AG04449 (cell line): ENCODE data around the gene LHFPL6.
"Not testable (repeated sequence)": the region's sequence is repeated elsewhere in the genome, so short reads cannot be mapped to it uniquely, and the experiment has no call there.

ENCODE experiments used
- CTCF ChIA-PET: fragments of 350-600 bp; formaldehyde crosslinking; extraction: SDS; loops from one replicate; lab custom pipeline; 2021; ENCODE audit warnings: antibody characterized with exemption; lab: Yijun Ruan, JAX
- POLR2A ChIA-PET: fragments of 400-600, 350-600 bp; formaldehyde crosslinking; extraction: SDS; loops from one replicate; lab custom pipeline; 2020; ENCODE audit warnings: antibody characterized with exemption, inconsistent platforms; lab: Yijun Ruan, JAX
- DNase-seq: peaks from one replicate; pipeline ENCODE4 v3.0.0-alpha.2; 2010; ENCODE audit warnings: low read depth, low spot score
- H3K4me3 ChIP-seq: 2 replicates; pipeline ENCODE4 v1.5.1; 2011; ENCODE audit warnings: low read depth, mild to moderate bottlenecking, control low read depth, low read length
- TF ChIP-seq, protein P1 (sequence below): IDR thresholded peaks from one replicate; pipeline ENCODE4 v1.5.1; 2011; ENCODE audit warnings: mild to moderate bottlenecking, moderate library complexity, low read length, control low read depth, inconsistent platforms; ENCODE audit not compliant: insufficient read depth; ENCODE audit errors: missing control alignments

Gene LHFPL6

DNA sequence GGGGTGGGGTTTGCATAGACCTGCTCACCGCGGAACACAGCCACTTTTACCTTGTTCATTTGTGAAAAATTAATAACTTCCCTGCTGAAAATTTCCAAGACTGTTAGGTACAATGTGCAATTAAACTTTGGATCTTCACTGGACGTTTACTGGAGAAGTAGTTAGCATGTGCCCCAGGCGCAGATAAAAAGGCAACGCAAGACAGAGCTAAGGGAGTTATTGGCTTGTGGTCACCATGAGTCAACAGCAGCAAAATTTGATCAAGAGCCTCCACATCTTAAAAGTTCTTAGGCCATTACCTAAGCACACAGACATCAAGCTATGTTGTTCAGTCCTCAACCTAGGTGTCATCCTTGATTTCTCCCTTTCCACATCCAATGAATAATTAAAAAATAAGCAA is 257.0 kb downstream of the LHFPL6 start:
- ChIA-PET CTCF (no interaction called here), POLR2A (no interaction called here)
- TF ChIP-seq, protein P1, sequence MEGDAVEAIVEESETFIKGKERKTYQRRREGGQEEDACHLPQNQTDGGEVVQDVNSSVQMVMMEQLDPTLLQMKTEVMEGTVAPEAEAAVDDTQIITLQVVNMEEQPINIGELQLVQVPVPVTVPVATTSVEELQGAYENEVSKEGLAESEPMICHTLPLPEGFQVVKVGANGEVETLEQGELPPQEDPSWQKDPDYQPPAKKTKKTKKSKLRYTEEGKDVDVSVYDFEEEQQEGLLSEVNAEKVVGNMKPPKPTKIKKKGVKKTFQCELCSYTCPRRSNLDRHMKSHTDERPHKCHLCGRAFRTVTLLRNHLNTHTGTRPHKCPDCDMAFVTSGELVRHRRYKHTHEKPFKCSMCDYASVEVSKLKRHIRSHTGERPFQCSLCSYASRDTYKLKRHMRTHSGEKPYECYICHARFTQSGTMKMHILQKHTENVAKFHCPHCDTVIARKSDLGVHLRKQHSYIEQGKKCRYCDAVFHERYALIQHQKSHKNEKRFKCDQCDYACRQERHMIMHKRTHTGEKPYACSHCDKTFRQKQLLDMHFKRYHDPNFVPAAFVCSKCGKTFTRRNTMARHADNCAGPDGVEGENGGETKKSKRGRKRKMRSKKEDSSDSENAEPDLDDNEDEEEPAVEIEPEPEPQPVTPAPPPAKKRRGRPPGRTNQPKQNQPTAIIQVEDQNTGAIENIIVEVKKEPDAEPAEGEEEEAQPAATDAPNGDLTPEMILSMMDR, result no peak
- DNase-seq, result no peak
- H3K4me3 ChIP-seq, result no peak overlapping the region

DNA sequence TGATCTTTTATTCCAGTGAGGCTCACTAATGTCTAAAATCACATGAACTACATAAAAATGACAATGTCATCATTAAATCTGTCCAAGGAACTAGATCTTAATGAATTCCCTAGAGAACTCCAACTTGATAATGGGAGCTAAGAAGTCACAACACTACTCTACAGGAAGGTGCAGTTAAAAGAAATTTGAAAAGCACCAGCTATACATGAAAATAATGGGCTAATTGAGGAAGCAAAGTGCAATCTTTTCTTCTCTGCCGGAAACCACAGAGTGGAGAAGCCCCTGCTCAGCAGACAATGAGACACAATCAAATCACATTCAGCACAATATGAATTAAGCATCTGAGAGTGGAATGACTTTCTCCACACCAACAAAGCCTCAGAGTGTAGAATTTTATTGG is 261.7 kb downstream of the LHFPL6 start:
- POLR2A ChIA-PET, result no interaction called here
- DNase-seq, result no peak
- CTCF ChIA-PET, result interaction anchor here (1.0 kb wide), 1 partner anchor 271 kb away, joined by 3 read pairs; no protein-coding TSS in a partner anchor

DNA sequence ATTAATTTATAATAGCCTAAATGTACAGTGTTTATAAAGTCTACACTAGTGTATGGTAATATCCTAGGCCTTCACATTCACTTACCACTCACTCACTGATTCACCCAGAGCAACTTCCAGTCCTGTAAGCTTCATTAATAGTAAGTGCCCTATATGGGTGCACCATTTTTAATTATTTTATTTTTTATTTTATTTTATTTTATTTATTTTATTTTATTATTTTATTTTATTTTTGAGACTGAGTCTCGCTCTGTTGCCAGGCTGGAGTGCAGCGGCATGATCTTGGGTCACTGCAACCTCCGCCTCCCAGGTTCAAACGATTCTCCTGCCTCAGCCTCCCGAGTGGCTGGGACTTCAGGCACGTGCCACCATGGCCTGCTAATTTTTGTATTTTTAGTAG is 264.9 kb downstream of the LHFPL6 start:
- POLR2A ChIA-PET, DNase-seq, H3K4me3 ChIP-seq, CTCF ChIA-PET: not testable (repeated sequence)

More for the DNA sequence above, 261.7 kb downstream of the LHFPL6 start:
- no peak overlapping the region for H3K4me3 ChIP-seq
- TF ChIP-seq, protein P1, result no peak

DNA sequence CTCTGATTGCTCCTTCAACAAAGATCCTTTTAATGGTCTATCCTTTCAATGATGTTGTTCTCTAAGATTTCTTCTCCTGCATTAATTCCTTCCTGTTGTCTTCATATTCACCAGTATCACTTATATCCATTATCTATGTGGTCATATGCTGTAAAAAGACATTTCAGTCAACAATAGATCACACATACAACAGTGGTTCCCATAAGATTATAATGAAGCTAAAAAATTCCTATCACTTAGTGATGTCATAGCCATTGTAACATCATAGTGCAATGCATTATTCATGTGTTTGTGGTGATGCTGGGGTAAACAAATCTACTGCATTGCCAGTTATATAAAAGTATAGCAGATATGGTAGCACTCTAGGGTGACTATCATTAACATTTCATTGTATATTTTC is 266.1 kb downstream of the LHFPL6 start:
- ChIA-PET CTCF (no interaction called here), POLR2A (no interaction called here)
- TF ChIP-seq, protein P1, result no peak
- no peak for DNase-seq
- H3K4me3 ChIP-seq, result no peak overlapping the region

DNA sequence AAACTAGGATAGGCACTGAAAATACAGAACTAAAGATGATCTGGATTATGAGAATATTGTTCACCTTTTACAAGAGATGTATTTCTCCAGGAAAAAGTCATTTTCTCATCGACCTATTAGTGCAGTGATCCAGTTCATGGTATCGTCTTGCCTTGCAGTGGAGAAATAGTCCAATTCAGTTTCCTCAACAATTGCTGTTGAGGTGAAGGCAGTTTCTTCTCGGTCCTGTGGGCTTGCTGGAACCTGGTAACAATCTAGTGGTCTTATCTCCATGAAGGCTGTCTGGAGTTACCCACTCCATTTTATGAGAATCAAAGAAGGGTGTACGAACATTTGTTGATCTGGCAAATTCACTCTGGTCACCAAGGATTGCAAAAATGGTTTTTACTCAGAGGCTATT is 266.8 kb downstream of the LHFPL6 start:
- ChIA-PET POLR2A (no interaction called here), CTCF (interaction anchor here (1.5 kb wide), 1 partner anchor 276 kb away, joined by 4 read pairs; no protein-coding TSS in a partner anchor)
- TF ChIP-seq, protein P1, result no peak
- H3K4me3 ChIP-seq, result no peak overlapping the region
- DNase-seq, result no peak

DNA sequence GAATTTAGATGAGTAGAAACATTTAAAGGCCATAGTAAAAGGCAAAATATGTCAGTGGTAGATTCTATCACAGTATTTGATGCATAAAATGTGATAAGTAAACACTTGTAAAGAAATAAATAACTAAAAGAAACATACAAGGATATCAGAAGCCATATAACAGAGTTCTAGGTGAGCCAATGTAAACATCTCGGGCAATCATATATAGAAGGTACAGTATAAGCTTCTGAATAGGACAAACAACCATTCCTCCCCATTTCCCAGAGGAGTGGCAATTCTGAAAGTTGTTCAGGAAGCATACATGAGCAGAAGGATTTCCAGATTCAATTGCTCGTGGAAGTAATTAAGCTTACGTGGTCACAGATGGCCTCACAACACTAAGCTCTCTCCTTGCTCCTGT is 267.3 kb downstream of the LHFPL6 start:
- POLR2A ChIA-PET, result no interaction called here
- CTCF ChIA-PET, result interaction anchor here (1.5 kb wide), 1 partner anchor 276 kb away, joined by 4 read pairs; no protein-coding TSS in a partner anchor
- no peak overlapping the region for H3K4me3 ChIP-seq
- DNase-seq, result no peak
- TF ChIP-seq, protein P1, result no peak

DNA sequence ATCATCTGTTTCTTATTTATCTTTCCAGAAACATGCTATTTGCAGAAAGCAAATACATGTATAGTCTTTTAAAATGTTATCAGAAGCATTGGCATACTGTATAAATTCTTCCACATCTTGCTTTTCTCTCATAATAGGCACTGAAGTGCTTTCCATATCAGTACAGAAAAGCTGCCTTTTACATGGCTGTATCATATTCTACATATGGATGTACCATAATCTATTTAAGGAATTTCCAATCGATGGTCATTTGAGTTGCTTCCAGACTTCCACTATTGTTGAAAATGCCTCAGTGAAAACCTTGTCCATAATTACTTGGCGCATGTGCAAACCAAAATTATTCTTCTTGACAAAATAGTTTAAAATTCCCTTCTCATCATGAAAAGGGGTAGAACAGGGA is 272.5 kb downstream of the LHFPL6 start:
- ChIA-PET CTCF (interaction anchor here (1.4 kb wide), 1 partner anchor 282 kb away, joined by 4 read pairs; no protein-coding TSS in a partner anchor), POLR2A (no interaction called here)
- no peak for DNase-seq
- no peak overlapping the region for H3K4me3 ChIP-seq
- TF ChIP-seq, protein P1, result no peak
